ENCODE measurements around the gene MRTFA. TPM values are rescaled to one million over a fixed set of nuclear protein-coding genes. Genes with fewer than 3 reads are reported as not detected.

MRTFA gene
- total RNA-seq, 1 donor from 2014 or later, result 71.3 TPM

DNA sequence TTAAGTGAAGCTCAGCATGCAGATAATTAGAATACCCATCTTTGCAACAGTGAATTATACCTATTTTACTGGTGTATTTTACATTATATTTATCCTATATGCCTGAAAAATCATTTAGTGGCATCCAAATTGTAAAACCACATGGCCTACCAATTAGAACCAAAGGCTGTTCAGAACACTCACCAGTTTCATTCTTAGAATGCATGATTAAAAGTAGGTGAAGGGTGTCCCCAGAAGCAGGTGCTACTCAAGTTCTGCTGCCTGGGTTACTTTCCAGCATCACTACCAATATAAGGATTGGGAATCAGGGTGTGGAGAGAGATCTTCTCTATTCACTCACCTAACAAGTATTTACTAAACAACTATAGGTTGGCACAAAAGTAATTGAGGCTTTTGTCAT lies 162.8 kb downstream of the MRTFA start:
- intact Hi-C loops (cut with micrococcal nuclease), result no loop called here

DNA sequence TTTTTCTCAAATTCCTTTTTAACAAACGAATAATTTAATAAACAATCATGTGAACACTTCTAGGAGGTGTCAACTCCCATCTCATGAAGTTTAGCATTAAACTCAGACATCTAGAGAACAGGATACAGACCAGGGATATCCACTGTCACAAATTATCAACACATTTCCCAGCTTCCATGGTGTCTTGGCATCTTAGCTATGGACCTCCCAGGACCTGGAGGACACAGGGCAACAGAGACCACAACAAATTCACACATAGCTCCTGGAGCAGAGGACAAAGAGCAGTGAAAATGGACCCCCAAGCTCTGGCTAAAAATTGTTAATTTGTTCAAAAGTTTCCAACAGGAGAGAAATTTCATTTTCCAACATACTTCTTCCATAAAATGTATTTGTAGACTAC lies 163.9 kb downstream of the MRTFA start:
- intact Hi-C loops (cut with micrococcal nuclease), result no loop called here

DNA sequence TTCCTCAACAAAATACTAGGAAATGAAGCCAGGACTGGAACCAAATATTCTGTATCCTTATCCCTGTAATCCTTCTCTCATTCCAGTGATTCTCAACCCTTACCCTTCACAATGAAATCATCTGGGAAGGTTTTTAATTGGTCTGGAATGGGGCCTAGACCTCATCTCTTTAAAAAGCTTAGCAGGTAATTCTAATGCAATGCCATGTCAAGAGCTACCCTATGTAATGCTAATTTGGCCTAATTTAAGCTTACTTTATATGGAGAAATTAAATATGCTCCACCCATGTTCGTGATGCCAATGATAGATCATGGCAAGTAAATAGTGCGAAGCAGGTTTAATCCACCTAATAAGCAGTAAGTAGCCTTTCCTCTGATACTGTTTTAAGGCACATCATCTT lies 164.5 kb downstream of the MRTFA start:
- intact Hi-C loops (cut with micrococcal nuclease), result no loop called here

DNA sequence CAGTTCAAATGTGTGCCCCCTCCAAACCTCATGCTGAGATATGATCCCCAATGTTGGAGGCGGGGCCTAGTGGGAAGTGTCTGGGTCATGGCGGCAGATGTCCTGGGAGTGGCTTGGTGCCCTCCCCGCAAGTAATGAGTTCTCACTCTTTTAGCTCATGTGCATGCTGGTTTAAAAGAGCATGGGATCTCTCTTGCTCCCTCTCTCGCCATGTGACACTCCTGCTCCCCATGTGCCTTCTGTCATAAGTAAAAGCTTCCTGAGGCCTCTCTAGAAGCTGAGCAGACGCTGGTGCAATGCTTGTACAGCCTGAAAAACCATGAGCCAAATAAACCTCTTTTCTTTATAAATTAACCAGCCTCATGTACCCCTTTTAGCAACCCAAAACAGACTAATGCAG lies 167.3 kb downstream of the MRTFA start:
- intact Hi-C loops (cut with micrococcal nuclease), result no loop called here

- intact Hi-C loops (cut with micrococcal nuclease), result no loop called here
Measured at GRCh38 chr22:40468616-40469015, 167.9 kb downstream of the MRTFA start.

DNA sequence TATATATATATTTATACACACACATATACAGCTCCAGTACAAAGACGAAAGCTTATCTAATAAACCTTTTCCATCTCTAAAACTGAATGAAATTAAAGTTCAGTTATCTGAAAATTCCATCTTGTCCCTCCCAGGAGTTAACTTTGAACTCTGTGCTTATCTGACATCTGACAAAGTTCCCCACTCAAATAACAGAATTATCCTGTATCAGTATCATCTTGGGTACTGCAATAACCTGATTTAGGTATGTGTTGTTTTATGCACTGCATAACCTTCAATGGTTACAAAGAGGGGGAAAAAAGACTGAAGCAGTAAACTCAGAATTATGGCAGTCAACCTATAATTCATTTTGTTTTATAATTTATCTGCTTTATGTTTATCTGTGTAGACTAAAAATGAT lies 169.5 kb downstream of the MRTFA start:
- intact Hi-C loops (cut with micrococcal nuclease), result no loop called here

- intact Hi-C loops (cut with micrococcal nuclease), result loop anchor here (2.0 kb wide), 3 partner anchors 13 to 69 kb away; no protein-coding TSS in a partner anchor
Measured at GRCh38 chr22:40463683-40464082, 172.8 kb downstream of the MRTFA start.

DNA sequence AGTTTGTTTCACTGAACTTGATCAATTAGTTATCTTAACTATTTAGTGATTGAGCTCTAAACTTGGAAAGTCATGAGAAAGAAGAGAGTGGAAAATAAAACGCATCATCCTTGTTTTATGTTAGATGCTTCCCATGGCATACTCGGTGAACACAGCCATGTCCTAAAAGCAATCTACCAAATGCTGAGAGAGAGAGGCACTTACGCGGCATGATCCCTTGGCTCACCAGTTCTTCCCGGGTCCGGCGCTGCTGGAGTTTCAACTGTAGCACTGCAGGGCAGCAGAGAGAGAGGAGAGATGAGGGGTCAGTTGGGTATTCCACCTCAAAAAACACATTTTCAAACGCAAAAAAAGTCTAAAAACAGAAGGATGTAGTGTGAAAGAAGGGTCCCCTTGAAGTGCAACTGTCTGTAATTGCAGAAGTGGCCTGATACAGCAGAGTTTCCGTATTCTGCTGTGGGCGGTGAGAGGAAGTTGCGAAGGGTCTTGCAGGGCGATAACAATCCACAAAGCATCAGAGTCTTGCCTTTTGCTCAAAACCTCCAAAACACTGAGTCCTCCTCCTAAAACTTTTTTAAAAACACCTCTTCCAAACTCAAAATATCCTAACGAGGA lies 173.4 kb downstream of the MRTFA start:
- intact Hi-C loops (cut with micrococcal nuclease), result loop anchor here (2.0 kb wide), 3 partner anchors 14 to 70 kb away; no protein-coding TSS in a partner anchor

DNA sequence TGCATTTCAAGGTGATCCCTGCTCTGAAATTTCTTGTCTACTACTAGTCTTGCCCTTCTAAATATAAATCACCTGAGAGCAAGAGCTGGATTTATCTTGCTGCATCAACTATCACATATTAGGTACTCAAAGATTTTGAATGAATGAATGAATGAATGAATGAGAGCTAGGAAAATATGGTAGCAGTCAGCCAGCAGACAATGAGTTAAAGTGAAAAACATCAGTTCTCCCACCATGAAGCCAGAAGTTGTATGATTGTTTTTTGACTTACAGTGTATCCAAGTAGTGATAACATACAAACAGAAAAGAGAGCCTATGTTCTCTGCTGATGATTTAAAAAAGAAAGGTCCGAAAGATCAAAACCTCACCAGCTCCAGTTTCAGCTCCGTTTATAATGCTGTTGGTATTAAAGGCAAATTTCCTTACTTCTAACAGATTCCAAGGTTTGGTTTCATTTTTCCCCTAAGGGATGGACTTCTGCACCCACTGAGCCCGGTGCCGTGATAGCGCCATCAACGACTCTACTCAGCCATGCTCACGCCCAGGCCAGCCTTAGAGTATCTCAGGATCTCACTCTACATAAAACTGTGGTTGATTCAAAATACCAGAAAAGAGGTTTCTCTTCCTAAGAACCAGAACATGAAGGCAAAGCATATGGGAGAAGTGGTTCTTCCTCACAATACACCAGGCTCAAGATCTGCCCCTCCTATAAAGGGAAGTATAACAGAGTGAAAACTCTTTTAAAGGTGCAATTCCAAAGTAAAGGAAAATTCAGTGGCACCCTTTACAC lies 174.1 kb downstream of the MRTFA start:
- intact Hi-C loops (cut with micrococcal nuclease), result loop anchor here (2.0 kb wide), 3 partner anchors 14 to 70 kb away; no protein-coding TSS in a partner anchor

- intact Hi-C loops (cut with micrococcal nuclease), result no loop called here
Measured at GRCh38 chr22:40453671-40454070, 182.8 kb downstream of the MRTFA start.

DNA sequence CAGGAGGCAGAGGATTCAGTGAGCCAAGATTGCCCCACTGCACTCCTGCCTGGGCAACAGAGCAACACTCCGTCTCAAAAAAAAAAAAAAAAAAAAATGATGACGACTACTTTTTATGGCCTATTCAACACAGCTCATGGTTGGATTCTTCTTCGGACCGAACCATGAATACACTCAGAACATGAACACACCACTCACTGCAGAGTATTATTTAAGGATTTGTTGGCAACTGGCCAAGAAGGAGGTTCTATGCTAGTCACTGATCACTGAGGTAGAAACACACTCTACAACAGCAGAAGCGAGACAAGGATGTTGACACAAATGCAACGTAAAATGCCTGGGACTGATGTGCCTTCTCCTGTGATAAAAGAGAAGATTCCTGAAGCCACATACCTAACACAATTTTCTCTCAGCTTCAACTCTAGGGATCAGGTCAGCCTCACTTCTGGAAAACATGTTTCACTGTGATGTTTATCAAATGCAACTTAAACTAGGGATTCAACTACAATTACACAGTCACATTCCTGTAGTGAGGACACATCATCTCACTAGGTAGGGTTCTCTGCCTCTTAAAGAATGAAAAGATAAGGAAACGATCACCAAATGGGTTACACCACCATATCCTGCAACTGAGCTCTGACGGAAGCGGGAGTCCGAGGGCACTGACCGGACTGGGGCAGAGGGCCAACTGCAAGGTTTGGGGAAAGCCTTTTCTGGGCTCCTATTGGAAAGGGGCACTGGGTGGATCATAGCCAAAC lies 183.6 kb downstream of the MRTFA start:
- intact Hi-C loops (cut with micrococcal nuclease), result no loop called here

DNA sequence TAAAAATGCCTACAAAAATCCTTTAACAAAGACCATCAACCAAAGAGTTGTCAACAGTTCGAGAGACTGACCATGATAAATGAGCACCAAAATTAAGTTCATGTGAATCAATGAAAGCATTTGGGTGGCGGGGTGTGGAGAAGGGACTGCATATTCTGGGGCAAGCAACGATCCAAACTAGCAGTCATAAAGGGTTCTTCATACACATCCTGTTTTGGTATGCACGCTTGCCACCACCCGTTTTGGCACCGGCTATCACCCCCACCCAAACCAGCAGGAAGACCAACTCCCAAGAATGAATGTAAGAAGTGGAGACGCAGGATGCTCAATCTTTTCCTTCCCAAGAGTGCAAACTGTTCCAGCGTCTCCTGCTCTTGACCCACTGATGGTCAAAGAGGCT lies 185.3 kb downstream of the MRTFA start:
- intact Hi-C loops (cut with micrococcal nuclease), result no loop called here

GRCh38 chr22:40450616-40451015 lies 185.9 kb downstream of the MRTFA start:
- intact Hi-C loops (cut with micrococcal nuclease), result no loop called here

- intact Hi-C loops (cut with micrococcal nuclease), result no loop called here
Measured at GRCh38 chr22:40449676-40450035, 186.9 kb downstream of the MRTFA start.

- intact Hi-C loops (cut with micrococcal nuclease), result no loop called here
Measured at GRCh38 chr22:40446203-40446602, 190.3 kb downstream of the MRTFA start.

- intact Hi-C loops (cut with micrococcal nuclease), result no loop called here
Measured at GRCh38 chr22:40444178-40444831, 192.2 kb downstream of the MRTFA start.

DNA sequence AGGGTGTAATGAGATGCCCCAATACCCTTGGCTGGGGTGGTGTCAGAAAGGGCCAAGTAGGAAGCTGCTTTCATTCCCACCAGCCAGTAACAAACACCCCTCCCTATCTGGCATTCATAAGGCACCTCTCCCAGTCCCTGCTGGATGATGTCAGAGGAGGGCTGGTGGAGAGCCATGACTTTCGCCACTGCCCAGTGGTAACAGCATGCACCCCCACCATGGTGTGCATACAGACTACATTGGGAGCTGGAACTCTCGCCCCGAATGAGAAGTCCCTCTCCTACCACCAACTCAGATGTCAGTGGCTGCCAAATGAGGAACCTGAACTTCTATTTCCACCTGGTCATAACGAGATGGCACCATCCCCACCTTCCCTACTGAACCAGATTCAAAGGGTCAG lies 192.8 kb downstream of the MRTFA start:
- intact Hi-C loops (cut with micrococcal nuclease), result no loop called here

GRCh38 chr22:40441761-40442390 lies 194.6 kb downstream of the MRTFA start:
- intact Hi-C loops (cut with micrococcal nuclease), result no loop called here

GRCh38 chr22:40436505-40437431 lies 199.8 kb downstream of the MRTFA start:
- intact Hi-C loops (cut with micrococcal nuclease), result loop anchor here (1.0 to 2.0 kb wide), 4 partner anchors 26 to 210 kb away; no protein-coding TSS in a partner anchor

GRCh38 chr22:40434745-40435144 lies 201.8 kb downstream of the MRTFA start:
- intact Hi-C loops (cut with micrococcal nuclease), result no loop called here

Measured in T-helper 2 cell treated with Interferon-gamma antibody and Interleukin-4, amounts not matched to agents 100 ng/mL and 5 ng/mL, for 36 hours (primary cell).